HepG2 (cell line): ENCODE results near the gene PTPN14. TPM values are rescaled to one million over a fixed set of nuclear protein-coding genes. Genes with fewer than 3 reads are reported as not detected.

Experiments used
- ARID4A ChIP-seq: sonication (generic); formaldehyde crosslinking; IDR thresholded peaks from 2 replicates; pipeline ENCODE4 v1.5.0; 2020; ENCODE audit warnings: mild to moderate bottlenecking, missing genetic modification reagents, borderline replicate concordance
- GMEB2 ChIP-seq: IDR thresholded peaks from 2 replicates; pipeline ENCODE4 v1.6.1; 2016; ENCODE audit warnings: missing biosample characterization, missing genetic modification reagents, low read depth
- HNRNPH1 ChIP-seq: fragments of 200-400 bp; formaldehyde crosslinking; optimal IDR thresholded peaks from 2 replicates; pipeline ENCODE3; 2017; ENCODE audit warnings: mild to moderate bottlenecking, low read depth, low read length
- HOXD1 ChIP-seq: sonication (generic); formaldehyde crosslinking; IDR thresholded peaks from 2 replicates; pipeline ENCODE4 v1.5.0; 2020; ENCODE audit warnings: missing genetic modification reagents
- KMT2A ChIP-seq: sonication (generic); formaldehyde crosslinking; IDR thresholded peaks from 2 replicates; pipeline ENCODE4 v1.4.0; 2020; ENCODE audit warnings: missing genetic modification reagents
- NR1H2 ChIP-seq: sonication (generic); formaldehyde crosslinking; IDR thresholded peaks from 2 replicates; pipeline ENCODE4 v1.8.1; 2022; ENCODE audit warnings: low read depth, missing genetic modification reagents, borderline replicate concordance
- RFXANK ChIP-seq: IDR thresholded peaks from 2 replicates; pipeline ENCODE4 v1.6.1; 2016
- SOX6 ChIP-seq, 2 experiments: fragments of 450-650 bp in 1 of 2; sonication (generic) in 1 of 2; formaldehyde crosslinking in 1 of 2; IDR thresholded peaks; 2 replicates each; pipeline versions ENCODE4 v1.4.0 to v1.6.1; 2017 to 2020; ENCODE audit warnings: antibody characterized with exemption in 1 of 2, mild to moderate bottlenecking in 1 of 2, missing genetic modification reagents in 1 of 2
- ZBED4 ChIP-seq: sonication (generic); formaldehyde crosslinking; IDR thresholded peaks from 2 replicates; pipeline ENCODE4 v1.4.0; 2020; ENCODE audit warnings: missing genetic modification reagents, borderline replicate concordance
- ZNF484 ChIP-seq: sonication (generic); formaldehyde crosslinking; IDR thresholded peaks from 2 replicates; pipeline ENCODE4 v1.5.1; 2020; ENCODE audit warnings: mild to moderate bottlenecking, low read depth, missing genetic modification reagents, borderline replicate concordance
- ZNF607 ChIP-seq: sonication (generic); formaldehyde crosslinking; IDR thresholded peaks from 2 replicates; pipeline ENCODE4 v1.5.1; 2020; ENCODE audit warnings: missing genetic modification reagents, mild to moderate bottlenecking, borderline replicate concordance
- ZNF609 ChIP-seq: sonication (generic); formaldehyde crosslinking; IDR thresholded peaks from 2 replicates; pipeline ENCODE4 v1.4.0; 2020; ENCODE audit warnings: mild to moderate bottlenecking, missing genetic modification reagents, borderline replicate concordance
- ZNF781 ChIP-seq: sonication (generic); formaldehyde crosslinking; IDR thresholded peaks from 2 replicates; pipeline ENCODE4 v1.5.1; 2020; ENCODE audit warnings: borderline replicate concordance, mild to moderate bottlenecking, missing genetic modification reagents; ENCODE audit errors: not compliant biosample characterization
- polyA plus RNA-seq, 8 experiments: library from polyadenylated mRNA; depleted of rRNA in 3 of 8; stranded (reverse) in 7 of 8; unstranded in 1 of 8; fragments of >200 nt; fragmentation: Illumina TruSeq in 4 of 8; extraction: Trizol in 4 of 8; gene quantifications; 2 replicates each; pipeline versions ENCODE4 v1.2.1 to v1.2.3, GENCODE V29; 2011 to 2016; ENCODE audit warnings: low read depth in 4 of 8, missing spikeins in 1 of 8, mixed read lengths in 1 of 8; ENCODE audit not compliant: insufficient read depth in 1 of 8
- total RNA-seq, 5 experiments: library from RNA; depleted of rRNA; stranded (reverse); fragments of >200 nt; fragmentation: Illumina TruSeq; extraction: Trizol; gene quantifications; 2 replicates each; pipeline ENCODE4 v1.2.3, GENCODE V29; 2016; ENCODE audit warnings: low read depth in 1 of 5

PTPN14 gene
- total and polyA plus RNA-seq, 2 of the 13 experiments (the other 11 are each of a cell fraction or from before 2014, with no cell fraction given): 3.9 to 4.7 TPM

- TF ChIP-seq ARID4A (peak; percentile 38; the same call in 1 of the 2 replicates), ZNF609 (CRISPR knock-in tag) (peak; percentile 46; the same call in 1 of the 2 replicates), KMT2A (CRISPR knock-in tag) (no peak), GMEB2 (CRISPR knock-in tag) (no peak), ZNF484 (CRISPR knock-in tag) (no peak), HOXD1 (CRISPR knock-in tag) (no peak), SOX6 (IDR thresholded peaks at IDR 0.05) (no peak), SOX6 (CRISPR knock-in tag; IDR thresholded peaks at IDR 0.05) (peak; percentile 64), ZNF607 (CRISPR knock-in tag) (no peak), NR1H2 (CRISPR knock-in tag) (no peak), HNRNPH1 (no peak), RFXANK (CRISPR knock-in tag) (no peak), ZNF781 (peak; percentile 32), ZBED4 (no peak)
These were observed 91.0 kb downstream of the PTPN14 start (continued) for GRCh38 chr1:214460304-214460916.
